Fibroblast of skin of right quadriceps (primary cell): ENCODE data around the gene CSF1R.
"Not testable (repeated sequence)": the region's sequence is repeated elsewhere in the genome, so short reads cannot be mapped to it uniquely, and the experiment has no call there.

Experiments
- DNase-seq: peaks from one replicate; pipeline ENCODE4 v3.0.0-alpha.2; 2013

CSF1R gene

DNA sequence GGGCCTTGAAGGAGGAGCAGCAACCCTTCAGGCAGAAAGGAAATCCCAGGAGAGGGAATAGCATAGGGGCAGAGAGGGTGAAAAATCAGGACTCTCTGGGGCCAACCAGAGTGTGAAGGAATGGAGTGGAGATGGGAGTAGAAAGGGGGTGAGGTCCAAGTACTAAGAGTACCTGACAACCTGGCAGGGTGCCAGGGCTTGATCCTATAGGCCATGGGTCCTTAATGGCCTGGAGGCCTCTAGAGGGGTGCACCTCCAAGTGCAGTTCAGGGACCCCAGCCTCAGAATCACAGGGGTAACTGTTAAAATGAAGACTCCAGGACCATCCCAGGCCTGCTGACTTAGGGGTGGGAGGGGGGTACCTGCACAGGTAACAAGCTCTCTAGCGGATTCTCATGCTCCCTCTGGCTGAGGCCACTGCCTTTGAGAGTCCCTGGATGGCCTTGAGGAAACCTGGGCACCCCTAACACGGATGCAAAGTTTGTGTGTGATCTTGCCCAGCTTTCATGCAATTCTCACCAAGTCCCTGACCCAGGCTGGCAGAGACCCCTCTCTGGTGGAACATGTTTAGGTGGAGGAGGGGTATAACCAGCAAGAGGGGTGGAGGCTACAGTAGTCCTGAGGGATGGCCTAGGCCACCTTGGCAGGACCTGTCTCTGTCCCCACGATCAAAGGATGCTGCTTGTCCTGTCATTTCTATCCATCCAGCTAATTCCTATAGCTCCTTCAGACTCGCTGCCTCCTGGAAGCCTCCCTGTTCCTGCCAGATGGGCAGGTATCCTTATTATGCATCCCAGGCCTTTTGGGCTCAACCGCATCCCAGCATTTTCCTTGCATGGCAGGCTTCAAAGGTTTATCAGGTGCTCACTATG, 17.6 kb upstream of the CSF1R start:
- DNase-seq: no peak

DNA sequence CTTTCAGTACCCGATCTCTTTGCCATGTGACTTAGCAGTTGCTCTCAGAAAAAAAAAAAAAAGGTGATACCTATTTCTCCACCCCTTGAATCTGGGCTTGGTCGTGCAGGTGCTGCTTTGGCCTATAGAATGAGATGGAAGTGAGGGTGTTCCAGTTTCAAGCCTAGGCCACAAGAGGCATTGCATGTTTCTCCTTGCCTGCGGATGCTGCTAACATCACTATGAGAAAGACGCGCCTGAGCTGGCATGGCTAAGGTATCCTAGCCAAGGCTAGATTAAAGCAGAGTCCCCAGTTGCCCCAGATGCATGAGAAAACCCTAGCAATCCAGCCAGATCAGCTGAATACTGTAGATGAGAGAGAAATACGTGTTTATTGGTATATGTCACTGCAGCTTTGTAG, 14.7 kb upstream of the CSF1R start:
- DNase-seq: no peak

DNA sequence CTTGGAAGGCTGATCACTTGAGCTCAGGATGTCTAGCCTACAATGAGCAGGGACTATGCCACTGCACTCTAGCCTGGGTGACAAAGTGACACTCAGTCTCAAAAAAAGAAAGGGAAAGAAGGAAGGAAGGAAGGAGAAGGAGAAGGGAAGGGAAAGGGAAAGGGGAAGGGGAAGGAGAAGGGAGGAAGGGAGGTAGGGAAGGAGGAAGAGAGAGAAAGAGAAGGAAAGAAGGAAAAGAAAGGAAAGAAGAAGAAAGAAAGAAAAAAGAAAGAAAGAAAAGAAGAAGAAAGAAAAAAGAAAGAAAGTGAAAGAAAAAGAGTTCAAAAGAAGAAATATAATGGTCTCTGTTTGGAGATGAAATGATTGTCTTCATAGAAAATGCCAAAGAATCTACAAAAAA, 10.8 kb upstream of the CSF1R start:
- no peak for DNase-seq

DNA sequence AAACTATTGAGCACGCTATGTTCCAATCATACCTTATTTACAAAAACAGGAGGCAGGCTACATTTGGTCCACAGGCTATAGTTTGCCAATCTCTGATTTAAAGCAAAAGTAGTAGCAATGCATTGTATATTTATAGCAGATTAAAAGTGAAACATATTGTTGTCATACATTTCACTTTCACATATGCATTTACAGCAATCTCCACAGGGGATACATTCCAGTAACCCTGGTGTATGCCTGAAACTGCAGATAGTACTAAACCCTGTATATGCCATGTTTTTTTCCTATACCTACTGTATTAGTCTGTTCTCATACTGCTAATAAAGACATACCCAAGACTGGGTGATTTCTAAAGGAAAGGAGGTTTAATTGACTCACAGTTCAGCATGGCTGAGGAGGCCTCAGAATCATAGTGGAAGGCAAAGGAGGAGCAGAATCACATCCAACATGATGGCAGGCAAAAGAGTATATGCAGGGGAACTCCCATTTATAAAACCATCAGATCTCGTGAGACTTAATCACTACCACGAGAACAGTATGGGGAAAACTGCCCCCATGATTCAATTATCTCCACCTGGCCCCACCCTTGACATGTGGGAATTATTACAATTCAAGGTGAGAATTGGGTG, 5.9 kb upstream of the CSF1R start:
- no peak for DNase-seq

DNA sequence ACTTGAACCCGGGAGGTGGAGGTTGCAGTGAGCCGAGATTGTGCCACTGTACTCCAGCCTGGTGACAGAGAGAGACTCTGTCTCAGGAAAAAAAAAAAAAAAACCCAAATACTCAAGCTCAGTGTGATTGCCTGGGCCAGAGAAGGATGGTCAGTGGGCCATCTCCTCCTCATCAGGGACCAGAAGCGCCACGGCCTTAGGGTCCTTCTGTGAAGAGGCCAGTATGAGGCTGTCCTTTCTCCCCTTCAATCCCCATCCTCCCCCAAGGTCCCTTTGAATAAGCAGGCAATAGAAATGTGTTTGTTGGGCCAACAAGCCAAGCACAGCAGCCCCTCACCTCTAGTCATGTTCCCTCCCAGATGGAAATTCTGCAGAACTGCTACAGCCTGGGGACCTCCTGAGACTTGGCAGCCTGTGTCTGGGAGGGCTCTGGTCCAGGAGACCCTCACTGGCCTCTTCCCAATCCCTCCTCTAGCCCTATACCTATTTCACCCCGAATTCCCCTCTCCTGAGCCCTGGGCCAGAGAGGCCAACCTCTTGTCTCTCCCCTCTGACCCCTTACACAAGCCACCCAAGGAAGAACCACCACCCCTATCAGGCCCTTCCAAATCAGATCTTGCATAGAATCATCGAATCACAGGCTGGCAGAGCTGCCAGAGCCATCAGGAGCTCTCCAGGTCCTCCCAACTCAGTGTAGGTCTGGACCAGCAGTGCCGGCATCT, 1.0 kb downstream of the CSF1R start:
- no peak for DNase-seq

DNA sequence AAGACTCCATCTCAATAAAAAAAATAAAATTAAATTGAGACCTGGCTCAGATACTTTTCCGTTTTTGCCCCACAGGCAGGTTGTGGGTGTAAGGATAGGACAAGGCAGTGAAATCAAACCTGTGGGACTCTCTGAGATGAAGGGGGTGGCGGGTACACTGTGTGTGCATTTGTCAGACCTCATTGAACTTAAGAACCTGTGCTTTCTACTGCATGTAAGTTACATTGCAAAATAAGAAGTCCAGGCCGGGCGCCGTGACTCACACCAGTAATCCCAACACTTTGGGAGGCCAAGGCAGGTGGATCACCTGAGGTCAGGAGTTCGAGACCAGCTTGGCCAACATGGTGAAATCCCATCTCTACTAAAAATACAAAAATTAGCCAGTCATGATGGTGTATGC, 1.6 kb downstream of the CSF1R start:
- DNase-seq: not testable (repeated sequence)

DNA sequence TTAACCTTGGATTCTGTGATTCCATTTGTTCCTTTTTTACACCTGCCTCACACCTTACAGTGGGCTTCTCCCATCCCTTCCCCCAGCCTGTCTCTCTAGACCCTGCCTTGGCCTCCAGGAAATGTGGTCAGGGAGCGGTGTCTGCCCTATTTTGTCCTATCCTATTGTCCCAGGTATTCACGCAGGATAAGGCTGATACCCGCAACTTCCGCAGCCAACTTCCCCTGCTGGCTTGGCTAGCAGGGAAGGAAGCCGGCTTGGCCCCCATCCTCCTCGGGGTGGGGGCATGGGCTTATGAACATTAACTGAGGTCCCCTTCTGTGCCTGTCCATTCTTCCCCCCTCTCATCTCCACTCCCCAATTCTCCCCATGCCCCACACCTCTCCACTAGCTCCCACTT, 3.5 kb downstream of the CSF1R start:
- no peak for DNase-seq

DNA sequence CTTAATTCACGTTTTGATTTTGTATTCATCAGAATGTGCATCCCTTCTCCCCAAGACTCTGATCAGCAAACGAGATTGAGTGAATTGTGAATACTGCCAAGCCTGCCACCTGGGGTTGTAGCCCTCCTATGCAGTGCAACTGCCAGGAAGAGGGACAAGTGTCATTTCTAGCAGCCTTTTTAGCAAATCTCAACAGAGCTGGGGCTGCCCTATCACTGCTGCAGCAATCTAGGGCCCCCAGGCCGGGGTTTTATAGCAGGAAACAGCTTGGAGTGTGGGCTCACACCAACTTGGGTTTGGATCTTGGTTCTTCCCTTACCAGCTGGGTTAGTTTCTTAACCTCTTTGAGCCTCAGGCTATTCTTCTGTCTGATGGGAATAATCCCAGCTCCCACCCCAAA, 4.0 kb downstream of the CSF1R start:
- DNase-seq: no peak

DNA sequence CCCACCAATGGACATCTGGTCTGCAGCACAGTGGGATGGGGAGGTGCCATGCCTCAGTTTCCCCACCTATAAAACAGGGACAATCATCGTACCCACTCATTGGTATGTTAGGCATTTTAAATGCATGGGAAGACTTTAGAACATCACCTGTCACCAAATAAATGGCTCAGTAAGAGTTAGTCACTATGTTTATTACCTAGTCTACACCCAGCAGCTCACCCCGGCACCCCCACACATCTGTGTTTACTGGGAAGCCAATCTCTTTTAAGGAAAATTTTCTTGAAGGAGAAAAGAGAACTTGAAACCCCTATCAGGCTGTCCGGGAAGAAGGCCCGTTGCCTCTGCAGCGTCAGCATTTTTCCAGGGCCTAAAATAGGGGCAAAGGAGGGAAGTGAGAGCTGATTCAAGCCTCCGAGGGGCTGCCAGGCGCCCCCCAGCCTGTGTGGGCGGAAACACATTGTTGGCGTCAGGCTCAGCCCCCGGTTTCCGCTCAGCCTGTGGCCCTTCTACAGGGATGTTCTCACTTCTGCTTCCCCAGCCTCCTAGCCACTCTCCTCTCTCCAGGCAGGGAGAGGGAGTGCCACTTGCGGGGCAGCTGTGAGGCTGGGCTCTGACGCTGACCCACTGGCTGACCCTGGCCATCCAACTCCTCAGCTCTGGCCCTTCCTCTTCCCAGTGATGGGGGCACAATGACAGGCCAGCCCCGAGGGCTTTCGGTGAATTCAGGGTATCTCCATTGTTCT, 4.6 kb downstream of the CSF1R start:
- DNase-seq: peak; percentile 28

DNA sequence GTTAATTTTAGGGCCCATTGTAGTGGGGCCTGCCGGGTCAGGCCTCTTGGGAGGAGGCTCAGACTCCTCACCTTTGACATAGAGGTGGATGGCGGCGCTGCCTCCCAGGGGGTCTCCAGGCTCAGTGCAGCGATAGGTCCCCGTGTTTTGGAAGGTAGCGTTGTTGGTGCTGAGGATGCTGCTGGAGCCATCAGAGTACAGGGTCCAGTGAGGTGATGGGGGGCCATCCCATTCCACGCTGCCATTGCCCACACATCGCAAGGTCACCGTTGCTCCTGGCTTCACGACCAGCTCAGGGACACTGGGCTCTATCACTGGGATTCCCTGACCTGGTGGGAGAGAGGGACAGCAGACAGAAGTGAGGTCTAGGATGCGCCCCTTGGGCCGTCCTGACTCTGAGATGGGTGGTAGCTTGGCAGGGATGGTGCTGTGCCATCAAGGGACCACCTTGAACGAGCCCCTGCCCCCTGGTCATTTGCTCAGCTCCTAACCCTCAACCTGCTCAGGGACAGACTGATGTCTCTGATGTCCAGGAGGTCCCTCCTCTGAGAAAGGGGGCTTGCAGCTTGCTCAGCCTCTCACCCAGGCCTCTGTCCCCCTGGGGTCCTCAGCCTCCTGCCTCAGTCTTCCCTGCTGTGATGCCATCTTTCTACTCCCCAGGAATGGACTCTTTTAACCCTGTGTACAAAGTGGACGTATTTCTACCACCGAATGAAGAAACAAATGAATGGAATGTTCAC, 5.5 kb downstream of the CSF1R start:
- no peak for DNase-seq

DNA sequence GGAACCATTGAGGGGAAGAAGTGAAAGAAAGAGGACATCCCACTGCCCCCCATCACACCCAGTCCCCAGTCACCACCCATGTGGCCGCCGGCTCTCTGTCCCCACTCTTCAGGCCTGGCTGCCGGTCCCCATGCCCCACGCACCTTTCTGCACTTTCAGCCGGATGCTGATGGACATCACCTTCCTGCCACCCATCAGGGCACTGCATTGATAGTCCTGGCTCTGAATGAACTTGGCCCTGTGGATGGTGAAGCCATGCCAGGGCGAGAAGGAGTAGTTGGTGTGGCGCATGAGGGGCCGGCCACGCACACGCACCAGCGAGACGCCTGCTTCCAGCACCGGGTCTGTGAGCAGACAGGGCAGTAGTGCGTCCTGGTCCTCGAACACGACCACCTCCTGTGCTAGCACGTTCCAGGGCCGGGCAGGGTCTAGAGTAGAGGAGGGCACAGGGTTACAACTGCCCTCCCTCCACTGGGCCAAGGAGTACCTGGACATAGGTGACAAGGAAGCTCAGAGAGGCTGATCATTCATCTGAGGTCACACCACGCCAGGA, 6.4 kb downstream of the CSF1R start:
- DNase-seq: no peak

DNA sequence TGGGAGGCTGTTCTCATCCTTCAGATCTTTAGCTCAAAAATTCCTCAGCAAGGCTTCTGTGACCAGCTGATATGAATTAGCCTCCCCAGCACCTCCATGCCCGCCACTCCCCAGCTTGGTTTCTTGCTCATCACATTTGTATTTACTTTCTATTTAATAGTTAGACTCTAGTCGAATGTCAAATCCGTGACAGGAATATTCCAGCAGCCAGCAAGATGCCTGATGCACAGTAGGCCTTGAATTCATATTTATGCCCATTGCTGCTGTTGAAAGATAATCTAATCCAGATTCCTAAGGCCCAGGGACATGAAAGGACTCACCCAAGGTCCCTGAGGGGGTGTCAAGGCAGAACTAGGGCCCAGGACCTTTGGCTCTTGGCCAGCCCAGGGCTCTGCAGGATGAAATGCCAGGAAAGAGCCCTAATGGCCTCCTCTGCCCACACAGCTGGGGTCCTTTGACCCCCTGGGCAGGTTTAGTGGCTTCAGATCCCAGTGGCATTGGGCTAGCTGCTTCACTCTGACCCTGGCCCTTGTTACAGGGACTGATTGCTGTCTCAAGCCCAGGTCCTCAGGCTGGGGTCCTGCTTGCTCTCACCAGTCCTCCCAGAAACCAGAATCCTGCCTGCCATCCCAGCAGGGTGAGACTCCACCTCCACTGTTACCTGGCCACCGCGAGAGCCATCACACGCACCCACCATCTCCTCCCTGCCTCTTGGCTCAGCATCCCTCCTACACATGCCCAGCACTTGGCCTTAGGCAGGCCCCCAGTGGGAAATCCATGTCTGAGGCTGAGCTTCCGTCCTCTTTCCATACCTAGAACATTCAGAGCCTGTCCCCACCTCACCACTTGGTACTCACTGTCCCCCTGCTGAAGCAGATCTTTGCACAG, 7.3 kb downstream of the CSF1R start:
- DNase-seq: no peak

DNA sequence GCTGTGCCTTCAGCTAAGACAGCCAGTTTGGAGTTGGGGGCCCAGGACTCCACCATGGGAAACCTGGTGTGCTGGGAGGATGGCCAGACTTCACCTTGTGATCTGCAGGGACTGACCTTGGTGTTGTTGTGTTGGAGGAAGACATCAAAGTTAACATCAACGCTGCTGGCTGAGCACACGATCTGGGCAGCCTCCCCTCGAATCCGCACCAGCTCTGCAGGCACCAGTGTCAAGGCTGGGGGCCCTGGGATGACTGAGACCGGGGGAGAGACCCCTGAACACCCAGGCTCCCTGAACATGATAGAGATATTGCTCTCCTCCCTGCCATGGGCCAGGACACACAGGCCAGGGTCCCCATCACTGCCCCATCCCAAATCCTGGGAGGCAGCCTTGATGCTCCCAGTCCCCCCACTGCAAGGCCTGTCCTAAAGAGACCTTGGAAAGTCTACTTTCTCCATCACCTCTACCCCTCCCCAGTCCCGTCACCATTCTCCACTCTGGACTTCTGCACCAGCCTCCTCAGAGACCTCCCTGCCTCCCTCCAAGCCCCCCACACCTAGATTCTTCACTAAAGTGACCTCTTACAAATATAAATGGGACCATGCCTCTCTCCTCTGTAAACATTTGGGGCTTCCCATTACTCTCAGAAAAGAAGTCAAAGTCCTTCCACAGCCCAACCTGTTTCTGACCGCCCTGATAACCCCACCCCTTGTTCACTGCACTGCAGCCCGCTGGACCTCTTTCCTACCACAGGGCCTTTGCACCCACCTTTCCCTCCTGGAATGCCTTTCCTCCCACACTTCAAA, 8.2 kb downstream of the CSF1R start:
- DNase-seq: no peak

DNA sequence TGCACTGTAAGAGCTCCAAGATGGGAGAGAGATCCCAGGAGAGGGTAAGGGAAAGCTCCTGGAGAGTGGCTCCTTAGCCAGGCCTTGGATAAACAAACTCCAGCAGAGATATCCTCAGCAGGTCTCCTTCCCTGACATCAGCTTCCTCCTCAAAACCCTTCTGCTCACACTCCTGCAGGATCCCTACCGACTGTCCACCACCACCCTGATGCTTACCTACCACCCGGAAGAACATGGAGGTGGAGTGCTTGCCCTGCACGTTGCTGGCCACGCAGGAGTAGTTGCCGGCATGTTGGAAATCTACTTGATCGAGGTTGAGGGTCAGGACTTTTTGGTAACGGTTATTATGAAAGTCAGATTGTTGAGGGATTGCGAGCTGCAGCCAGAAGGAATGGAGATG, 9.3 kb downstream of the CSF1R start:
- no peak for DNase-seq

DNA sequence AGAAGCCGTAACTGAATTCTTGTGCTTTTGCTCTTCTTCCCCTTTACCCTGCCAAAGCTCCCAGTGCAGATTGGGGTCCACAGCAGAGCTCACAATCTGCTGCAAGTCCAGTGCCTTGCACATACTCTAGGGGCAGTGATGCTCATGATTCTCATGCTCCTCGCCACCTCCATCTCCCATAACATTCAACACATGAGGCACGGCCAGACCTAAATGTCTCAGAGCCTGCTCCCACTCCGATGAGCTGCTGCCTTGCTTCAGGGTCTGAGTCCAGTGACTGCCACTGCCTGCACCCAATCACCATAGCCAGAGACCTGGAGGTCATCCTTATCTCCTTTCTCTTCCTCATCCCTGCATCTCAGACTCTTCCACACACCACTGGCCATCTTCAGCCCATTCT, 10.5 kb downstream of the CSF1R start:
- no peak for DNase-seq

DNA sequence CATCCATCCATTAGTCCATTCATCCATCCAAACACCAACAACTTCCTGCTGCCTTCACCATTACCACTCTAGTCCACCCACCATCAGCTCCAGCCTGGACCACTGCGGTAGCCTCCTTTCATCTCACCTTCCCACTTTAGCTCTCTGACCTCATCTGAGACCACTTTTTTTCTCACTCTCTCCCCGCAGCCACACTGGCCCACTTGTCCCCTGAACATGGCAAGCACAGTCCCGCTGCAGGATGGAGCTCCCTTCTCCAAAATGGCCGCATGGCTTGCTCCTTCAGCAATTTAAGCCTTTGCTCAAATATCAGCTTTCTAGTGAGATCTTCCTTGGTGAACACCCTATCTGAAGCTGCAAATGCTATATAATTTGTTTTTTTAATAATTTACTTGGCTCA, 11.1 kb downstream of the CSF1R start:
- DNase-seq: no peak

DNA sequence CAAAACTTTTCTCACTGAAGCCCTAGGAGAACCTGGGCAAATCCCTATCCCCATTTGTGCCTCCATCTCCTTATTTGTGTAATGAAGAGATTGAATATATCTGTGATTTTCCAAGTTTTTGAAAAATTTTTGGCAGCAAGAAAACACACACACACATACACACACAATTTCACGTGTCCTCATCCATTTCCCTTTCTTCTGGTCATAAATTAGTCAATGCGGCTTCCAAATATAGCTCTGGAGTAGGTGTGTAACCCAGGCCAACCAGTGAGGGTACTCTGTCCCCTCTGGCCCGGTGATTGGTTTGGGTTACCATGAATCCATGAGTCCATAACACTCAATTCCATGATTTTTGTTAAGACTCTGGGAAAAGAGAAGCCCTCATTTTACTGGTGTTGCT, 12.7 kb downstream of the CSF1R start:
- DNase-seq: no peak

DNA sequence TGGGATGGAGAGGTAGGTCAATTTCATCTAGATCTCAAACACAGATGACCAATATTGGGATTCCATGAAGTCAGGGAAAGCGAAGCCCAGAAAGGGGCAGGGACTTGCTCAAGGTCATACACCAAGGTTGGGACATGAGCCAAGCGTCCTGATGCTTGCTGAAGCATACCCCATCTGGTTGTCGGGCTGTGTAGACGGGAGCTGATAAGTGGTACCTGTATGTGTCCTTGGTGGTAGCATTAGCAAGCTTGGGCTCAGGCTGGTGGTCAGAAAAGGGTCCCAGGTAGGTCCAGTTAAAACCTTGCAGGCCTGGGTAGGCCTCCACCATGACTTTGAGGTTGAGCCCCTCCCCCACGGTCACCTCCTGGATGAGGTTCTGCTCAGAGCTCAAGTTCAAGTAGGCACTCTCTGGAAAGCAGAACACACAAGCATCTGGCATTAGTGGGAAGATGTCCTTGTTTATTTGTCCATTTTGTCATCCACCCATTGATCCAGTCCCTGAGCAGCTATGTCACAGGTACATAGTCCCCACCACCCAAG, 13.2 kb downstream of the CSF1R start:
- DNase-seq: no peak

DNA sequence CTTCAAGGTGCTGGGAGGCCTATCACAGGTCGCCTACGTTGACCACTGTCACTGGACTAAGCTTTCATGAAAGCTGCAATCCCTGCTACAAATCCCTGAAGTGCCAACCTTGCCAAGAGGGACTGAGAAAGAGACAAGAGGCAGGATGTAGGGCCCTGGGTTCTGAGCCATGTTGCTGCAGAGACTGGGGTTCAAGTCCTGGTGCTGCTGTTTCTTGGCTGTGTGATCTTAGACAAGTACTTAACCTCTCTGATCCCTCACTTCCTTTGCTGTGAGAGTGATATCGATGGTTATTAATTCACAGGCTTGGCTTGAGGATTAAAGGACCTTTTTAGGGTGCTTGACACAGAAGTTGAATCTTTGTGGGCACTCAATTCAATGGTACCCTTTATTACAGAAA, 15.5 kb downstream of the CSF1R start:
- no peak for DNase-seq
